Medulla oblongata (tissue), 1 donor: Measurements from ENCODE around the gene TCP11.
A peak's percentile ranks its signal among the peaks of the same experiment; 100 is the strongest.

Source experiments
- DNase-seq: peaks from one replicate; pipeline ENCODE4 v3.0.0-alpha.2; 2015; ENCODE audit errors: extremely low spot score

Gene TCP11

DNA sequence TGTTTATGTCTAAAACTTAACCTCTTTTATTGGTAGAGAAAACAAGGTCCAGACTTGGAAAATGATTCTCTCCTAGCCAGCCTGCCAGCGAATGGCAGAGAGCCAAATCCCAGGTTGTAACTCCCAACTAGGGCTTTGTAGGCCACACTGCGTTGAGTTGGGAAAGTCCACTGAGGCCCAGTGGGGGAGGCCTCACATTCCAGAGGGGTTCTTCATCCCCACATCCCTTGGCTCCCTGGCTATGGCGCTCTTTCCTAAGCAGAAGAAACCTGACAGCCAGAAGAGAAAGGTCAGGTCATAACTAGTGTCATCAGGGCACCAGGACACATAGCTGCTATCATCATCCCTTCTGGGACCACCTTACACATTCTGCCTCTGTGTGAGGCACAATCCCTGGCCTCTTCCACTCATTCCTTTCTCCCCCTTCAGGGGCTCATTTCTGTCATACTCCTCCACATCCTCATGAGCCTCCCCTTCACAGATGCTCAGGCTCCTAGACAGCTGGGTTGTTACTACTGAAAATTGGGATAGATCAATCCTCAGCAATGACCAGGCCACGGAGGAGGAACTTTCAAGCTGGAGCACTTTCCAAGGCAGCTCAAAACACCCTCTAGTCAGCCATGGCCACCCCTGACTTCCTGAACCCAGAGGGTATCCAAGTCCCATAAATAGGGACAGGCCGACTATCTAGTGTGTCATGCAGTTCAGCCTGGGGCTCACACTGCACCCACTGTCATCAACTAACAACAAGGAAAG is 48.6 kb downstream of the TCP11 start:
- DNase-seq = no peak

DNA sequence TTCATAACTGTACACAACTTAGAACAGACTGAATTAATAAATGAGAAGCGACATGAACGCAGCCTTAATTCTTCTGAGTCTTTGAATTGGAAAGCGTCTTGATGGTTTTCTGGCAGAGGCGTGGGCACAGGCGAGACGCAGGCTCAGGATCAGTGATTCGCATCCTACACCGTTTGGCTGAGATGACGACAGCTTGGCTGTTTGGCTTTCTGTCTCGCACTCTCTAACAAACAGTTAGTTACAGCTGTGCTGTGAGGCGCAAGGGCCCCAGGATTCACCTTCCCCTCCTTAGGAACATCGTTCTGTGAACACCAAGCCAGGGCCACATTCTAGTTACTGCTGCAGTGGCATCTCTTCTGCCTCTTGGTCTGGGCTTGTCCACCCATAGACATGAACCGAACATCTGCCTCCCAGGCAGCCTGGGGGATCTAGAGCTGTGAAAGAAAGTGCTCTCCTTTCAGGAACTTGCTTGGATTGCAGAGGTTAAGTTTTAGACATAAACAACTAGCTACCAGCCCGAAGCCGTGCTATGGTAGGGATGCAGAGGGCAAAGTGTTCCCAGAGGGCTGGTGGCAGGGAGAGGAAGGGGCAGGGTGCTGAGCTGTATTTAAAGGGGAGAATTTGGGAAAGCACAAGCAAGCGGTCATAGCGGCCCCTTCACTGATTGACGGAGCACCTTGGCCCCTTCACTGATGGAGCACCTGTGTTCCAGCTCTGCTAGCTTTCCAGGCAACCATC is 49.6 kb downstream of the TCP11 start:
- DNase-seq = no peak

DNA sequence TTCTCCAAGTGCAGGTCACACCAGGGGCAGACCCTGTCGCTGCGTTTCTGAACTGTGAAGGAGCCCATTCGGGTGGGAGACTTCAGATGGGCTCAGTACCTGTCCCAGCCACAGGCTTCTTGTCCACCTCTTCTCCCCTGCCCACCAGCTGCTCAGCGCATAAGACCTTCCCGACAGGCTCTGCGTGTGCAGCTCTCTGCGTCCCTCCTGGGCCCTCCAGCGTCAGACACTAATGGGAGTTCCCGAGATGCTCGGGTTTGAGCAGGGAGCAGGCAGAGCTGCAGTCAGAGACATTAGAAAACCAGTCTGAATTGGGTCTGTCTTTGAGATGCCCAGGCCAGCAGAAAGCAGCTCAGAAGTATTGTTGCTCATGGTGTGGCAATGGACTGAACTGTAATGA is 50.4 kb downstream of the TCP11 start:
- no peak for DNase-seq

DNA sequence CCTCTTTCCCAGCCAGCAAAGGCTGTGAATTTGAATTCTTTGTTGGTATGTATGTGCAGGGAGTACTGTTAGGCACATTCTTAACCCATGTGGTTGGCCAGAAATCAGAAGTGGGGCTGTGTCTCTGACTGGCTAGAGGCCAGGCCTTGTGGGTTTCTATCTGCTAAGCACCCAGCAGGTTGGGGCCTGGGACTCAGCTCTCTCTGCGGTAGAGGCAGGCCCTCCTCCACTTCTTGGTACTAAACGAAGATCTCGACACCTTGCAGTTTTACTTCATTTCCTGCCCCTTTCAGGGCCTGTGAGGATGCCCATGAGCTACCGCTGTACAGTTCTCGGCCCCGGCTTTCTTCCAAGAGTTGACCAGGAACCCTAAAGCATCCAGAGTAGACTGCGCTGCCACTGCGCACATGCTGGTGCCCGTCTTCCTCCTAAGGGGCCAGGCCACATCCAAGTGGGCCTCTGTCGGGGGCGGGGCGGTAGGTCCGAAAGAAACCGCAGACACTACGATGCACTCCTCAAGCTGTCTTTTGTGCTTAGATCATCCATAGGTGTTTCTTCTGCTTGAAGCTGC is 51.1 kb downstream of the TCP11 start:
- DNase-seq = no peak

DNA sequence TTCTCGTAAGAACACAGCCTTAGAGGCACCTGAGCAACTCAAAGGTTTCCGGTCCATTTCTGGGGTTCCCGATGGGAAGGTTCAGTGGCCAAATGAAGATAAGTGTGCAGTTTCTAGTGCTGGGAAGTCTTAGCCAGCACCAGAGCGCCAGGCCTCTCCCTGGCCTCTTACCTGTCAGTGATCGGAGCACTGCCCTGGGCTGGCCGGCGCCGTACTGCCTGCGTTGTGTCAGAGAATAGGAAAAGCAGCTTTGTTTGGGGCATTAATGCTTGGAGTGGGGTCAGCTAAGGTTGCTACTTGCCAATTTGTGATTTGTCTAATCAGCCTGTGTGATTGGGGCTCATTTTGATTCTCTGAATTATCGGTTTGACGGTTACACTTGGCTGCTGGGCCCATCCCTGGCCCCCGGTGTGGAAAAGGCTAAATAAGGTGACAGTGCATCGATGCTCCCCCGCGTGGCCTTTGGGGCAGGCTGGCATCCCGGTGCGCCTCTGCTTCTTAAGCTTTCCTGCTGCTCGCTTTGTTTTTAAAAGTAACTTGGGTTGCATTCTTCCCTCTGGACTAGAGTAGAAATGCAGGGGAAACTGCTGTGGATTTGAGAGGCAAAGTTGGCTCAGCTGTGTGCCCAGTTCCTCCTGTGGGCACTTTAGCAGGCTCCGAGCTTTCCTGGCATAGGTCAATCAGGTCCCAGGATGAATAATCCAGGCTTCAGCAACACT is 51.8 kb downstream of the TCP11 start:
- DNase-seq = no peak

DNA sequence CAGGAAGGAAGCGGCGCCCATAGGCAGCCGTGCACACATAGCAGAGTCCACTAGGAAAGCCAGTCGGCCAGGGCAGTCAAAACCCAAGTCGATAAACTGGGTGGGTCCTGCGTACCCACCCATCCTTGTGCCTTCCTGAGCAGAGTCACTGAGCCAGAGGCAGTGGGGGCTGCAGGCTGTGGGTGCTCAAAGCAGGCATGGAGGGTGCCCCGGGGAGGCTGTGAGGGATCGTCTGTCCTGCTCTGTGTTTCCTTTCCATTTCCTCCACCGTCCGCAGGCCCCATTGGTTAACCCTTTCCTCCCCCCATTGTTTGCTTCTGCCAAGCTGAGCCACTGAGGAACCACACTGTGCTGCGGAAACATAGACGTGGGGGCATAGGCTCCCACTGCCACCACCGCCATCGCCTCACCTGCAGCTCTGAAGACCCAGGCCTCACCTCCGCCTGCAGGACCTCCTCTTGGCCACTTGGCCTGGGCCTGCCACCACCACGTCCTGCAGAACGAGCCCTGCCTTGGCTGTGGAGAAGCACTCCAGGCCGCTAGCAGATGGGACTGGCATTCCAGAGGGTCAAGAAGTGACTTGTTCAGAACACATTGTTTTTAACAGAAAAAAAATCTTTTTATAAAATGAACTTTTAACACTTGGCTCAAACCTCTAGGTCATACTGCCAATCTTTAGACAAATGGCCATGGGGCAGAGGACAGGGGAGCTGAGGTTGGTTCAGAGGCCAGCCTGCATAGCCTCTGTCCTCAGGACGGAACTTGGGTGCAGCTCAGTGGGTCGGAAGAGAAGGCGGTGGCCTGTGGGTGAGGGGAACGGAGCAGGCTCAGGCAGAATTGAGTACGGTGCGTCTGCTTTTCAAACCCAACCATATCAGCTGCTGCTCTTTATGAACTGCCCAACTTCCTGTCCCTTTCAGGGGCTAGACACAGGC is 52.6 kb downstream of the TCP11 start:
- no peak for DNase-seq

DNA sequence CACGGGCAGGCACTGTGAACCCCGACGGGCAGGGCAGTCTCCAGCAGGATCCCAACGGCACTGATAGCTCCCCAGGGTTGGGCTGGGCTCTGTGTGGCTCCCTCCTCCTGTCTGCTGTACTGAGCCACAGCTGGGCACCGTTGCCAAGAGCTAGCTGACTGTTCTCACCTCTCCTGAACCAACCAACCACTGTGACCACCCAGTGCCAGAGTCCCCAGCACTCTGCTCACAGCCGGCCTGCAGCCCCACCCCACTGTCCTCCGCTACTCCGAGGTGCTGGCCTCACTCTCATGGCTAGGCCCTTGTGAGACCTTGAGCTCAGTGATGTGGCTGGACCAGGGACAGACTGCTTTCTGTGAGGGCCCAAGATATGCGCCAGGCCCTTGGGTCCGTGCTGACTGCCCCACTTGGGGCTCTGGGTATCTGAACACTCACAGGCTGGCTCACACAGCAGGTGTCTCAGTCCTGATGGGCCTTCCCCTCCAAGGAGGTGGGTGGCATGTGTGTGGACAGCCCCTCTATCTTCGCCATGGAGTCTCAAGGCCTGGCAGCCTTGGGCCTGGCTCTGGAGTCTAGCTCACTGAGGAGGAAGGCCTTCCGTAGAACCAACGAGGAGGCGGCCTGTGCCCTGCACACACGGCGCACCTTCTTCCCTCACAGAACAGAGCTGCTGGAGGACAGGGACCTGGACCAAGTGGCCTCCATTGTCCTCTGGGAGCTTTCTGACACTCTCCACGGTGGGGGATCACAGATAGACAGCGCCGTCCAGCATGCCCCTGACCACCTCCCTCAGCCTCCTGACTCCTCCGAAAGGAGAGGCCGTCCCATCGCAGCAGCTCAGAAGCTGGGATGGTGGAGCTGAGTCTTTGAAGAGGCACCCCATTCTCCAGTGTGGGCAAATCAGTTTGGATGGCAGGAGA is 53.5 kb downstream of the TCP11 start:
- no peak for DNase-seq

DNA sequence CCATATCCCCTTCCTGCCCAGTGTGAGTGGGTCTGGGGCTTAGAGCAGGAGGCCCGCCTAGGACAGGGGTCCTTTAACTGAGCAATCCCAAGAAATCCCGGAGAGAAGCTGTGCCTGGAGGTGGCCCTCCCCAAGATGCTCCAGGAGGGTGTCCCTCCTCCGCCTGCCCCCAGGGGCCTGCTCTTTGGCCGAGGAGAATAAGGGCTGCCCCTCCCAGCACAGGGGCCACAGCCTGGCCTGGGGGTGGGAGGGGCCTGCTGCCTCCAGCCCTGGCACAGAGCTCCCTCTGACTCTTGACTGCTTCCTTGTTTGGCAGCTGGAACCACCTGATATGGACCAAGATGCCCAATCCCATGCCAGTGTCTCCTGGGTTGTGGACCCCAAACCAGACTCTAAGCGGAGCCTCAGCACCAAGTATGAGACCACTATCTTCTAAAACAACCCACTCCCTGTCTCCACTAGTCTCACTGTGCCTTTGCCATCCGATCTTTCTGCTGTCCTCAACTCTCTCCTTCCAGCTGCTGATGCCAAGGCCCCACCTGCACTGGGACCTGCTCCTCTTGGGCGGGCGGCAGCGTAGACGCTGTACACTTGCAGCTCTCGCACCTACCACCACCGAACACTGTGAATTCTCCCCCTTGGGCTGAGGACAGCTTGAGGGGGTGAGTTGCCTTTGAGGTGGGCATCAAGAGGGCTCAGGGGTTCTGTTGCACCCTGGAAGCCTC is 54.3 kb downstream of the TCP11 start:
- DNase-seq = no peak

DNA sequence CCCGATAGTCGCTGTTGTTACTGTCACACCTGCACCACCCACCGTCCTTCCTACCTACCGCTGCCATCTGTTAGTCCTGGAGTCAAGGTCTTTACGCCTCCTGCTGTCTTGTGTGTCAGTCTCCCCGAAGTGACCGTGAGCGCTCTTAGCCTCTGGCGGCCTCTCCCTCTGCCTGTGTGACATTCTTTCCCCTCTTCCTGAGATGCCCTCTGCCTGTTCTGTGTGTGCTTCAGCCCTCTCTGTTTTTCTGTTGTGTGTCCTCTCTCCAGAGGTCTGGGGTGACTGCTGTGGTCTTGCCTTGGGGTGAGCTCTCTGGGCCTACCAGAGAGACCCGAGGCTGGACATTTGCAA is 54.9 kb downstream of the TCP11 start:
- no peak for DNase-seq

DNA sequence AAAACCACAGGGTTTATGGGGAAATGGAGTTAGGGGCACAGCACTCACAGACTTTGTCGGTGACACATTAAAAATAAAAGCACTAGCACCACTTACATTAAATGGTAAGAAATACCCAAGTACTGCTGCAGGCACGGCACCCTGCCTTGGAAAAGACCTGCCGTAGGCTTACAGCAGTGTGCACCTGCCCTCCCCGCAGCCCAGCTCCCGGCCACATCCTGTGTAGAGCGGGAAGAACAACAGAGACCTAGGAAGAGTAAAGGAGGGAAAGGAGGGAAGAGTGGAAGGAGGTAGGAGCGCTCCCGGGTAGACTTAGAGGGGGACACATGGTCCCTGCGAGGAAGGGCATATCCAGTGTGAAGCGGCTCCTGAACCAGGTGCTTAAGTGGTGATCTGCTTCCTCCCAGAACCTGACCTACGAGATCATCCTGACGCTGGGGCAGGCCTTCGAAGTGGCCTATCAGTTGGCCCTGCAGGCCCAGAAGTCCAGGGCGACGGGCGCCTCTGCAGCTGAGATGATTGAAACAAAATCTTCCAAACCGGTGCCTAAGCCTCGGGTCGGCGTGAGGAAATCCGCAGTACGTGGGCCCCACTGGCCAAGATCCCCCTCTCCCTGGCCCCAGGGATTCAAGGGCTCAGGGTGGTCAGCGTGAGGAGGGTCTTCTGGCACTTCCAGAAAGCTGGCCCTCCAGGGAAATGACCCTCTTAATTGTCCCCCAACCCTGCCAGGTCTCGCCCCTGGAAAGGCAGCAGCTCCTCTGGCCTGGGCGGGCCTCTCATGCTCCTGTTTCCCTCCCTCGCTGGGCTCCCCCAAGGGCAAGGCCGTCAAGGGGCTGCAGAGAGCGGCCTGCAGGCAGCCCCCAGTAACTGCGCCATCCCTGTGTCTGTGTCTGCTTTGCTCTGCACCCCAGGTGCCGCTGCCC is 55.5 kb downstream of the TCP11 start:
- DNase-seq = no peak

DNA sequence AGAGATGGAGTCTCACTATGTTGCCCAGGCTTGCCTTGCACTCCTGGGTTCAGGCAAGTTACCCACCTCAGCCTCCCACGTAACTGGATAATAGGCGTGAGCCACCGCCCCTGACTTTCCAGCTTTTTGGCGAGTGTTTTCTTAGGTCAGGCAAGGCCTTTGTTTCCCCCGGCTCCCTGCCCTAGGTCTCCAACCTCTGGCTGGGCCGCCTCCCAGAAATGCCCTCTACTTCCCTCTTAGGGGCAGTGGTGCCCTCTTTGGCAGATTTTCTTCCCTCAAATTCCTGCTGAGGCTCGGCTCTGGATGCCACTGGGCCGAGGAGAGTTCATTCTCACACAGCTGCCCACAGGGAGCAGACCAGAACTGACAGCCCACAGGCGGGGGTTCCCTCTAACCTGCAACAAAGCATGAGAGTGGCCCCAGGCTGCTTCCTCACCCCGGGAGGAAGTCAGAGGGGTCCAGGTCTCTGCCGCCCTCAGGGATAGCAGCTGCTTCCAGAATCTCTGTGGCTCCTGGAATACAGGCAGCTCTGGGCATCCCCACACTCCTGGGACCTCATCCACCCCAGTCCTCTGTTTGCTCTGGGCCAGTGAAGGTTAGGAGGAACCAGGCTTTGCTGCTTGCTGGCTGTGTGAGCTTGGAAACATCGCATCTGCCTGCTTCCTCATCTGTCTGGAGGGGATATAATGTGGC is 56.5 kb downstream of the TCP11 start:
- no peak for DNase-seq

DNA sequence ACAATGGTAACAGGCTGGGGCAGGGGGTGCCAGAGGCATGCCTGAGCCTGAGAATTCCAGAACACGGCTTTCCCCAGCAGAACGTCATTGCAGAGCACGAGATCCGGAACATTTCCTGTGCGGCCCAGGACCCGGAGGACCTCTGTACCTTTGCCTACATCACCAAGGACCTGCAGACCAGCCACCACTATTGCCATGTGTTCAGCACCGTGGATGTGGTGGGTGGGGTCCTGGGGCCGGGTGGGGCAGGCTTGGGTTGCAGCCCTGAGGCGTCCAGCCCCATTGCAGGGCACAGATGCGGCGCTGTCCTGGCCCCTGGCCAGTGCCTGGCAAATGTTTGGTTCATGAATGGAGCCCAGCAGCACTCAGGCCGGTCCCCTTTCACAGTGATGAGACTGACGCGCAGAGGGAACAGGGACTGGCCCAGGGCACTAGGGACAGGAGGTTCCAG is 57.1 kb downstream of the TCP11 start:
- no peak for DNase-seq

DNA sequence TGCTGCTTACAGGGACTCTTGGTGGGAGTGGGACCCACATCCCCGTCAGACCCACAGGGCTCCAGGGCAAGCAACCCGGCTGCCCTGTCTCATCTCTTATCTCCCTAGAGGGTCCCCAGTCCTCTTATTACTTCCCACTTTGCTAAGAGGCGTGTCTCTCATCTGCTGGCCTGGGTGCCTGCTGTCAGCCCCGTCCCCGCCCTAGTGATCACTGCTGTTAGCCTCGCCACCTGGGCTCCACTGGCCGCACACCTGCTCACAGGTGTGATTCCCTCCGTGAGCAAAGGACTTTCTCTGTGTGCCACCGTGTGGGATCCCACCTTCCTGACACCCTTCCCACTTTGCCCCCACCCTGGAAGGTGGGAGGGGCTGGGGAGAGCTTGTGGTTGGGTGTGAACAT is 57.6 kb downstream of the TCP11 start:
- no peak for DNase-seq

DNA sequence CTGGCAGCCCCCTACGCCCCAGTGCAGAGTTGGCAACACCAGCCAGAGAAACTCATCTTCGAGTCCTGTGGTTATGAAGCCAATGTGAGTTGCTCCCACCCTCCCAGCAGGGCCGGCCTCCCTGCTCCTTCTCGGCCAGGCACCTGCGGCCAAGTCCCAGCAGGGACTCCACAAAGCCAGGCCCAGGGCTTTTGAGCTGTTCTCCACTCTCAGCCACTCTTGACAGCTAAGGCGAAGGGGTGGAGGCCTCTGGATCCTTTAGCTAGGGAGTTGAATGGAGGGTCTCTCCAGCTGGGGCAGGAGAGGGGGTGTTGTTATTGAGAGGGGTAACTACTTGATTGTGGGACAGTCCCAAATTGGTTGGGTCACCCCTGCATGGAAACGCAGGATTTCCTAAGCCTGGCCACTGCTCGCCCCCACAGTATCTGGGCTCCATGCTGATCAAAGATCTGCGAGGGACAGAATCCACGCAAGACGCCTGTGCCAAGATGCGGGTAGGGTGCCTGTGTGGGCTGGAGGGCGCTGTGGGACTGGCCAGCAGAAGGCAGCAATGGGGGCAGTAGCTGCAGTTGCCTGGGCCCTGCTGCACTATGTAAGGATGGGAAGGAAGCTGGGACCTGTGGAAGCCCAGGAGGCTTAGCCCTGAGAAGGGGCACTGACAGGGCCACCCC is 58.3 kb downstream of the TCP11 start:
- no peak for DNase-seq

DNA sequence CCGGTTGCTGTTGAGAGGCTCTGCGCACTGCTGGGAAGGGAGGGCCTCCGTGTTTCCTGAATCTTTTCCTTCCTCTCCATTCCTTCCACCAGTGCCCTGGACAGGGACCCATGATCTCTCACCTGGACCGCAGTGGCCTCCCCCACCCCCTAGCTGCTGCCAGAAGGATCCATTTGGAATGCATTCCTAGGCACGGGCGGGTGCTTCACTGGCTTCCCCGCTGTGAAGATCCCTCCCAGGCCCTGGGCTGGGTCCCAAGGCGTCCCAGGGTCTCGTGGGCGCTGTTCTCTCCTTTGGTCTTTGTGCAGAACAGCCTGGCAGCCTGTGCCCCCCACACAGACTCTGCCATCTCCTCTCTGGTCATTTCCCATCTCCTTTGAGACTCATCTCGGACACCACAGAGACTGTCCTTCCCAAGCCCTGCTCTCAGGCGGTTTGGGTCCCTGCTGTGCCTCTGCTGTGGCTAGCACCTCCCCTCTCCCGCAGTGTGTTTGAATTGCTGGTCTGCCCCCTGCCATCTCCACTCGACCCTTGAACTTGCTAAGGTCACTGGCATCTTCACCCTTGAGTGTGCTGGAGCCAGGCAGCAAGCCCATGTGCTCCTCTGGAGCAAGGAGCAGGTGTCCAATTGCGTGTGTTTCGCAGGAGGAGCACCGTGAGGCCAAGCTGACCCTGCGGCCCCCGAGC is 59.0 kb downstream of the TCP11 start:
- no peak for DNase-seq

DNA sequence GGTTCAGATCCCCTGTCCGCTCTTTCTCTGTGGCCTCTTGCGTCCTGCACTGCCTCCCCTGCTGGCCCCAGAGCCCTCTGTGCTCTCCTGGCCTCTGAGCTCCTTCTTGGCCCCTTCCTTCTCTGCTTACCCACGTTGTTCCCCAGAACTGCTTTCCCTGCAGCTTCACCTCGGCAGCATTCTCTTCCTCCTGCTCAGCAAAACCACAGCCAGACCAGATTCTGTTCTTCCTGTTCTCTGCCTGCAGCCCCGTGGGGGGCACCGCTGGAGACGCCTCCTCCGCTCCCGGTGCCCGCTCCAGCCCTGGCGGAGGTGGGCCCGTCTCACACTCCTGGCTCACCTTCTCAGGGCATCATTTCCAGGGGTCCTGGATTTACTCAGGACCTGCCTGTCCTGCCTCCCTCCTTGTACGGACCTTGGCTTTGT is 59.7 kb downstream of the TCP11 start:
- peak; percentile 51 for DNase-seq
